ENCODE measurements around the gene ELAPOR1. TPM values are rescaled to one million over a fixed set of nuclear protein-coding genes. Genes with fewer than 3 reads are reported as not detected.
"Not testable (repeated sequence)": the region's sequence is repeated elsewhere in the genome, so short reads cannot be mapped to it uniquely, and the experiment has no call there.

The ELAPOR1 gene
- total RNA-seq, 1 donor from 2014 or later: 0.26 TPM

DNA sequence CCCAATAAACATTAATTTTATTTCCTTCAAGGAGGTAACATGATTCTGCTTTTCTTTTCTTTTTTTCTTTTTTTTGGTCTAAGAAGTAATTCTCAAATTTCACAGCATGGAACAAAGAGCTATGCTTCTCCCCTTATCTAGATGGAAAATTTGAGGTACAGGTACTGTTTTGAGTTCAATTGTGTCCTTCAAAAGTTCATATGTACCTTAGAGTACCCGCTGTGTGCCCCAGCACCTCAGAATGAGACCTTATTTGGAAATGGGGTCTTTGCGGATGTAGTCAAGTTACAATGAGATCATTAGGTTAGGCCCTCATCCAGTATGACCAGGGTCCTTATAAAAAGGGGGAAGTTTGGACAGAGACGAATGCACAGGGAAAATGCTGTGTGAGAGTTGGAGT, 22.0 kb downstream of the ELAPOR1 start:
- DNase-seq (ENCODE audit: low read depth, low spot score): no peak

DNA sequence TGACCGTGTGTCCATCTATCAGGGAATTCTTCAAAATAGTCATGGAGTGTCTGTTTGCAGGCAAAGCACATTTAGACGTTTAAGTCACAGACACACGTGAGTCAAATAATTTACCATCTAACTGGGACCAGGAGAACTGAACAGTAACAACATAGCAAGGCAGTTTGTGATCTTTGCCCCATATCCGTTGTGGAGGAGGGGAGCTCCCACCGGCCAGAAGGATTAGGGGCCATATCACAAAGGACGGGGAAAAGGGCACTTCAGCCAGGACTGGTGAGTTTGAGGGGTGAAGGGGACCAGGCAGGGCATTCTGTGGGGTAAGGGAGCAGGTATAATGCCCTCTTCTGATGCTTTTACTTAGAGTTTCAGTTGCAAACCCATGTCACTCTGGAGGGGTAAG, 22.9 kb downstream of the ELAPOR1 start:
- DNase-seq (ENCODE audit: low read depth, low spot score): no peak

DNA sequence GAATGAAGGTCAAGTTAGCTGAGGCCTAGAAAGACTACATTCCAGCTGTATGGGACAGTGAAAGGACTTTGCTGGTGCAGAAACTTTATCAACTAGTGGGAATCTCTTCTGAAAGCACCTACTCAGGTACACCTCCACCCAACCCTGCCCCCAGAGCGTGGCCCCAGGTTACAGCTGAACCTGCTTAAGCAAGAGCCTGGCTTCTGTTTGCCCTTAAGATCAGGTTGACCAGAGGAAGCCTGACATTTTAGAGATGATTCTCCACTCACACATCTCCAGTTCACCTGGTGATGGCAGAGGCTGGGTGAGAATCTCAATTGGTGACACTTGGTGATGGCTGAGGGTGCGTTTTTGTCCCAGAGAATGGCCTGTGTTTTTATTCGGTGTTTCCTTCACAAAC, 24.0 kb downstream of the ELAPOR1 start:
- DNase-seq (ENCODE audit: low read depth, low spot score): no peak

GRCh38 chr1:109138358-109138757, 24.4 kb downstream of the ELAPOR1 start:
- no peak for DNase-seq (ENCODE audit: low read depth, low spot score)

GRCh38 chr1:109140392-109140791, 26.5 kb downstream of the ELAPOR1 start:
- DNase-seq (ENCODE audit: low read depth, low spot score): no peak

- no peak for DNase-seq (ENCODE audit: low read depth, low spot score)
These were observed 28.3 kb downstream of the ELAPOR1 start for GRCh38 chr1:109142260-109142659.

GRCh38 chr1:109142725-109143124, 28.8 kb downstream of the ELAPOR1 start:
- DNase-seq (ENCODE audit: low read depth, low spot score): not testable (repeated sequence)

GRCh38 chr1:109148987-109149561, 35.2 kb downstream of the ELAPOR1 start:
- no peak for DNase-seq (ENCODE audit: low read depth, low spot score)

DNA sequence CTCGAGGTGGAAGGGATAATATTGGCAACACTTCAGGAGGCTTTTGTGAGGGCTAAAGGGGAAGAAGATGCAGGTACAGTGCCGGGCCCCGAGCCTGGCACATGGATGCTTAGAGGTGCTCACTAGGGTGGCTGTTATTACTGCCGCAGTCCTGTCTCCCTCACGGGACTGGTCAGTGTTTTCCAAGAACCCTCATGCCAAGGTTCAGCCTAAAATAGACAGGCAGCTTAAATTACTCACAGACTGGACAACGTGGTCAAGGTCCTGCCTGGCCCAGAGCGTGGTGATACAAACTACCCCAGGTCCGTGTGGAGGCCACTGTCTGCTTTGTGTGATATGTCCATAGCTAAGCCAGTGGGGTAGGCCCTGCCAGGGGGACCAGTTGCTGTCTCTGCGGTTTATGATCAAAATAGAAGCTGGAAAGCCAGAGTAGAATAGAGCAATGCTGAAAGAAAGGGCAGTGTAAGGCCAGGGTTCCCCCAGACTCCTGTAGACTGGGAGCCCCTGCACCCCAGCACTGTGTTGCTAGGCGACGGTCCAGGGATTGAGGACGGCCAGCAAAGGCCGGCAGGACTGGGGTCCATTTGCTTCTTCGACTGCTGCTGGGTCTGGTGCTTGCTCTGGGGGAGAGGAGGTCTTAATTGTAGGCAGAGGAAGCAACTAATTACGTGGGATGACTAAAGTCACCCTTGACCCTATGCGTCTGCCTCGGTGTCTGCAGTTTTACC, 36.1 kb downstream of the ELAPOR1 start:
- DNase-seq (ENCODE audit: low read depth, low spot score): no peak

DNA sequence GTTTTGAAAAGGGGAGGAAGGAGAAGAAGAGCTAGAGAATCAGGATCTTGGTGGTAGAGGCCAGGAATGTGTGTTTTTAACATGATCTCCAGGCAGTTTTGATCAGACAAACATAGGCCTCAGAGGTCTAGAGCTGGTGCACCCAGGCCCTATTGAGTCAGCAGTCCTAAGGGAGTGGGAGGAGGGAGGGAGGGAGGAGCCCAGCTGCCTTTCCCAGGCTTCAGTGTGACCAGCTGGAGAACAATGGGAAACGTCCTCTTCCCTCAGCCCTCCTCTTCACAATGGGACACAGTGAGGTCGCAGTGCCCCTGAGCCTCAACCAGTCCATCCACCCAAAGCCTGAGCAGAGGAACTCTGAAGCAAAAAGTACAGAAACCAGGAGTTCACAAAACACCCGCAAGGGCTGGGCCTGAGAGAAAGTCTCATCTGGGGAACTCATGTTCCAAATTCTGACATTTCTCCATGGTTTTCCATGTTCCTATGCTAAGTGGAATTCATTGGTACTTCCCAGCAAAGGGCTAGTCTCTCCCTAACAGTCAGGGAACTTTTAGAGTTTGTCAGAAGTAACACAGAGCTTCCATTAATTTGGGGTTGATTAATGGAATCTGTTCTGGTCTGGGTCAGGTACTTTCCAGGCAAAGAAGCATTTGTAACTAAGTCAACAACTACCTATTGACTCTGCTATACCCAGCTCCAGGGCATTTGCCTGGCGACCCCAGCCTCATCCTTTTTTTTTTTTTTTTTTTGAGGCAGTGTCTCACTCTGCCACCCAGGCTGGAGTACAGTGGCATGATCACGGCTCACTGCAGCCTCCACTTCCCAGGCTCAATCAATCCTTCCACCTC, 37.5 kb downstream of the ELAPOR1 start:
- DNase-seq (ENCODE audit: low read depth, low spot score): peak; percentile 27

DNA sequence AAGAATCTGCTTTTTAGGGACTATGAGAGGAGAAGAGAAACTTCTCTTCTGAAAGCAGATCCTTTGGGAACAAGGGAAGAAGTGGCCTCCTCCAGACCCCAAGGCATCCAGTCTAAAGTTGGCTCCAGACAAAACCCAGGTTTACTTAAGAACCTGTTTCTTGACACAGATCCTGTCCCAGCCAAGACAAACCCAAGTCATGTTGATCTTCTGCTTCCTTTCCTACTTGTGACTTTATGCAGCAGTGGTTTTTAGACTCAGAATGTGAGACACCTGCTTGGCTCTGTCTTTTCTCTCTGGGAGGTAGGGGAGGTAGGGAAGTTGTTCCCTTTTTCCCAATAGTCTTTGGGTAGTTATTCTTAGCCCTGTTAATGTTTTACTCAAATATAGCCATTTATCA, 38.3 kb downstream of the ELAPOR1 start:
- no peak for DNase-seq (ENCODE audit: low read depth, low spot score)

DNA sequence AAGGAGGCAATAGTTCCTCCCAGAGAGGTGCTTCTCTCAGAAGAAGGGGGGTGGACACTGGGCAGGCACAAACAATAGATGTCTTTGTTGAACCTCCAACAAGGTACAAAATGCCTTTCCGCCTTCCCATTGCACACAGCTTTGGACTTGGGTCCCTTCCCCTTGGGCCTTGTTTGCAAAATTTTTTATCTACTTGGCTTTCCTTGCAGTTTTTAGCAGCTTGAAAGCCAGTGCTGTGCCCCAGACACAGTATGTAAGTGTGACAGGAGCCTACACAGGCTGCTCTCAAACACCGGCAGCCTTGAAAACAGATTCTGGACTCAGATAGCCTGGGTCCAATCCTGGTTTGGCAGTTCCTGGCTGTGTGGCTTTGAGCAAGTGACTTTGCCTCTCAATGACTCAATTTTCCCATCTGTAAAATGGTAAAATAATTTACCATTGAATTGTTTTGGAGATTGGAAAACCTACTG, 43.0 kb downstream of the ELAPOR1 start:
- no peak for DNase-seq (ENCODE audit: low read depth, low spot score)

GRCh38 chr1:109158433-109158832, 44.5 kb downstream of the ELAPOR1 start:
- DNase-seq (ENCODE audit: low read depth, low spot score): no peak

GRCh38 chr1:109159326-109159725, 45.4 kb downstream of the ELAPOR1 start:
- DNase-seq (ENCODE audit: low read depth, low spot score): no peak

DNA sequence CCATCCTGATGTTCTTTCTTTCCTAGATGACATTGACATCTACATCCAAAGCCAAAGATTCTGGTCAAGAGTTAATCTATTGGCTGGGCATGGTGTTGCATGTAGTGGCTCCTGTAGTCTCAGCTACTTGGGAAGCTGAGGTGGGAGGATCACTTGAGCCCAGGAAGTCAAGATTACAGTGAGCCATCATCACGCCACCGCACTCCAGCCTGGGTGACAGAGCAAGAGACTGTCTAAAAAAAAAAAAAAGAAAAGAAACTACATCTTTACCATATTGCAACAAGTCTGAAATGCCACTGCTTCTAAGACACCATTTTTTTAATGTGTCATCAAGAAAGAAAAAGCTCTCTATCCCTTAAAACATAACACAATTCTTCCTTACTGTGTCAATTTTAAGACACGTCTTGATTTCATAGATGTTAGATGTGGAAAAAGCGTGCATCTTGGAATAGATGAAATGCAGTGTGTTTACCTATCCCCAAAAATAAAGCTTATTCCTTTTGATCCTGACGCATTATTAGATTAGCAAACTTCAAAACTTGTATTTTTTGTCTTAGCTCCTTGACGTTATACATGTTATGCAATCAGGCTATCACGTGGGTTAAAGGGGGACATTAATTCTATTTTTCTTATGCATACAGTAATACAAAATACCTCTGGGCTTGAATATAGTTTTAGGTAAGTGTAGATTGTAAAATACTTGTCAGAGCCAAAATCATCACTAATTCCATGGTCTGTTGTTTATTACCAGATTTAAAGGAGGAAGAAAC, 46.3 kb downstream of the ELAPOR1 start:
- no peak for DNase-seq (ENCODE audit: low read depth, low spot score)

GRCh38 chr1:109161858-109162606, 48.1 kb downstream of the ELAPOR1 start:
- no peak for DNase-seq (ENCODE audit: low read depth, low spot score)

GRCh38 chr1:109162626-109163025, 48.7 kb downstream of the ELAPOR1 start:
- DNase-seq (ENCODE audit: low read depth, low spot score): no peak

GRCh38 chr1:109163551-109163950, 49.6 kb downstream of the ELAPOR1 start:
- no peak for DNase-seq (ENCODE audit: low read depth, low spot score)
